HepG2 (cell line): ENCODE results near the gene CHP1. TPM values are rescaled to one million over a fixed set of nuclear protein-coding genes. Genes with fewer than 3 reads are reported as not detected.

ENCODE experiments used
- ARHGAP35 ChIP-seq: sonication (generic); formaldehyde crosslinking; IDR thresholded peaks from 2 replicates; pipeline ENCODE4 v1.9.0; 2022; ENCODE audit warnings: mild to moderate bottlenecking, inconsistent platforms, moderate library complexity, missing genetic modification reagents, borderline replicate concordance
- CENPBD1 ChIP-seq: sonication (generic); formaldehyde crosslinking; IDR thresholded peaks from 2 replicates; pipeline ENCODE4 v1.8.0; 2022; ENCODE audit warnings: missing genetic modification reagents, low read depth, mild to moderate bottlenecking, borderline replicate concordance
- CHD2 ChIP-seq: IDR thresholded peaks from 2 replicates; pipeline ENCODE4 v1.6.1; 2011; ENCODE audit warnings: low read depth, low read length, improper control_type of control experiment
- DNMT3B ChIP-seq: conservative IDR thresholded peaks from 2 replicates; pipeline ENCODE4 v1.6.1; 2016; ENCODE audit warnings: missing biosample characterization, control low read depth
- FOSL2 ChIP-seq: sonication (generic); formaldehyde crosslinking; IDR thresholded peaks from 2 replicates; pipeline ENCODE4 v1.4.0; 2020; ENCODE audit warnings: missing genetic modification reagents
- HIC2 ChIP-seq: sonication (generic); formaldehyde crosslinking; IDR thresholded peaks from 2 replicates; pipeline ENCODE4 v1.9.0; 2022; ENCODE audit warnings: low read depth, missing genetic modification reagents
- KAT7 ChIP-seq: IDR thresholded peaks from 2 replicates; pipeline ENCODE4 v1.6.1; 2018; ENCODE audit warnings: borderline replicate concordance, missing compliant biosample characterization
- MNT ChIP-seq: fragments of 450-650 bp; IDR thresholded peaks from 2 replicates; pipeline ENCODE4 v1.6.1; 2016
- NCOA1 ChIP-seq: sonication (generic); formaldehyde crosslinking; IDR thresholded peaks from 2 replicates; pipeline ENCODE4 v1.9.0; 2021; ENCODE audit warnings: missing genetic modification reagents
- REST ChIP-seq, 2 experiments: IDR thresholded peaks; 2 replicates each; pipeline ENCODE4 v1.6.1; 2011 to 2012; ENCODE audit warnings: low read length in 2 of 2, borderline replicate concordance in 1 of 2, low read depth in 1 of 2, mild to moderate bottlenecking in 1 of 2, moderate library complexity in 1 of 2
- SOX6 ChIP-seq, 2 experiments: fragments of 450-650 bp in 1 of 2; sonication (generic) in 1 of 2; formaldehyde crosslinking in 1 of 2; IDR thresholded peaks; 2 replicates each; pipeline versions ENCODE4 v1.4.0 to v1.6.1; 2017 to 2020; ENCODE audit warnings: antibody characterized with exemption in 1 of 2, mild to moderate bottlenecking in 1 of 2, missing genetic modification reagents in 1 of 2
- SP1 ChIP-seq, 2 experiments: fragments of 450-650 bp in 1 of 2; sonication (generic) in 1 of 2; formaldehyde crosslinking in 1 of 2; IDR thresholded peaks; 2 replicates each; pipeline versions ENCODE4 v1.4.0 to v1.6.1; 2016 to 2020; ENCODE audit warnings: missing genetic modification reagents in 1 of 2
- ZBTB21 ChIP-seq: sonication (generic); formaldehyde crosslinking; IDR thresholded peaks from 2 replicates; pipeline ENCODE4 v1.4.0; 2020; ENCODE audit warnings: missing genetic modification reagents
- ZBTB39 ChIP-seq: sonication (generic); formaldehyde crosslinking; IDR thresholded peaks from 2 replicates; pipeline ENCODE4 v1.5.0; 2020; ENCODE audit warnings: missing genetic modification reagents
- ZKSCAN5 ChIP-seq: sonication (generic); formaldehyde crosslinking; IDR thresholded peaks from 2 replicates; pipeline ENCODE4 v1.5.1; 2020; ENCODE audit warnings: mild to moderate bottlenecking, missing genetic modification reagents
- ZNF430 ChIP-seq: sonication (generic); formaldehyde crosslinking; IDR thresholded peaks from 2 replicates; pipeline ENCODE4 v1.9.0; 2021; ENCODE audit warnings: mild to moderate bottlenecking, missing genetic modification reagents
- polyA plus RNA-seq, 8 experiments: library from polyadenylated mRNA; depleted of rRNA in 3 of 8; stranded (reverse) in 7 of 8; unstranded in 1 of 8; fragments of >200 nt; fragmentation: Illumina TruSeq in 4 of 8; extraction: Trizol in 4 of 8; gene quantifications; 2 replicates each; pipeline versions ENCODE4 v1.2.1 to v1.2.3, GENCODE V29; 2011 to 2016; ENCODE audit warnings: low read depth in 4 of 8, missing spikeins in 1 of 8, mixed read lengths in 1 of 8; ENCODE audit not compliant: insufficient read depth in 1 of 8
- total RNA-seq, 5 experiments: library from RNA; depleted of rRNA; stranded (reverse); fragments of >200 nt; fragmentation: Illumina TruSeq; extraction: Trizol; gene quantifications; 2 replicates each; pipeline ENCODE4 v1.2.3, GENCODE V29; 2016; ENCODE audit warnings: low read depth in 1 of 5

CHP1 gene
- total and polyA plus RNA-seq, 2 of the 13 experiments (the other 11 are each of a cell fraction or from before 2014, with no cell fraction given), result 49.6 to 76.4 TPM

- TF ChIP-seq REST (IDR thresholded peaks at IDR 0.05; ENCODE audit: borderline replicate concordance in 1 of 2, low read depth in 1 of 2, low read length in 2 of 2), result no peak
- no peak for TF ChIP-seq CHD2
- no peak for TF ChIP-seq FOSL2 (CRISPR knock-in tag)
- no peak for TF ChIP-seq NCOA1
- no peak for TF ChIP-seq ZBTB39 (CRISPR knock-in tag)
- TF ChIP-seq KAT7 (CRISPR knock-in tag), result no peak
- TF ChIP-seq SOX6 (IDR thresholded peaks at IDR 0.05), result no peak
- peak; percentile 23; the same call in 1 of the 2 replicates for TF ChIP-seq SOX6 (CRISPR knock-in tag; IDR thresholded peaks at IDR 0.05)
- 0 out of 2 replicates have a peak, but pooled peaks have one; percentile 35 for TF ChIP-seq ZBTB21 (CRISPR knock-in tag)
- TF ChIP-seq SP1 (IDR thresholded peaks at IDR 0.05), result no peak
- no peak for TF ChIP-seq SP1 (CRISPR knock-in tag; IDR thresholded peaks at IDR 0.05)
- no peak for TF ChIP-seq ZKSCAN5 (CRISPR knock-in tag)
- TF ChIP-seq ZNF430 (CRISPR knock-in tag), result no peak
- TF ChIP-seq MNT, result no peak
- TF ChIP-seq CENPBD1 (CRISPR knock-in tag), result no peak
- no peak for TF ChIP-seq DNMT3B (CRISPR knock-in tag)
- no peak for TF ChIP-seq HIC2 (CRISPR knock-in tag)
- TF ChIP-seq ARHGAP35 (CRISPR knock-in tag), result no peak
These were observed 25.5 kb downstream of the CHP1 start (continued) for GRCh38 chr15:41256577-41257038.
